ENCODE data around the gene PXDN. TPM values are rescaled to one million over a fixed set of nuclear protein-coding genes. Genes with fewer than 3 reads are reported as not detected.

PXDN gene
- total and polyA plus RNA-seq, 2 of the 4 experiments (the other 2 are of a cell fraction): 153 to 332 TPM

GRCh38 chr2:1647417-1648240 is 96.7 kb downstream of the PXDN start (continued):
- no peak for TF ChIP-seq CHD1 (IDR thresholded peaks at IDR 0.05; ENCODE audit: low read depth, low read length)

GRCh38 chr2:1645761-1646476 is 98.4 kb downstream of the PXDN start:
- Histone ChIP-seq H2BK120ac (ENCODE audit: low read depth, low read length) (no peak overlapping the region), H3K4me1 (ENCODE audit: control insufficient read depth, insufficient read depth, low read length) (peaks cover 22% of the 10 kb centered on the region), H3K9me1 (ENCODE audit: insufficient read depth, low read length) (peaks cover 28% of the 10 kb centered on the region), H4K20me1 (ENCODE audit: insufficient read depth, low read length) (peaks cover 44% of the 10 kb centered on the region), H3K9me3 (ENCODE audit: control insufficient read depth, insufficient read depth, low read length) (no peaks in the 10 kb centered on the region), H2BK20ac (ENCODE audit: low read depth, low read length) (no peak overlapping the region), H4K5ac (ENCODE audit: low read depth, low read length) (peak overlapping the region; percentile 30), H3K79me1 (ENCODE audit: low read depth in 1 of 2, low read length in 2 of 2) (peaks cover 43 to 87% of the 10 kb centered on the region in 2 experiments), H3K27me3 (ENCODE audit: control insufficient read depth, insufficient read depth, low read length) (no peaks in the 10 kb centered on the region), H3K18ac (ENCODE audit: low read depth, low read length) (no peak overlapping the region), H3K4ac (ENCODE audit: low read depth, low read length) (peak overlapping the region; percentile 50), H3K4me3 (ENCODE audit: insufficient read depth, low read depth, low read length) (no peak overlapping the region), H2BK5ac (ENCODE audit: low read depth, low read length, poor library complexity, severe bottlenecking) (peak overlapping the region; percentile 7), H2BK15ac (ENCODE audit: low read depth, low read length) (peak overlapping the region; percentile 12; the same call in 1 of the 3 replicates), H2AK9ac (replicated peaks; ENCODE audit: low read depth, low read length, poor library complexity) (no peak overlapping the region), H3K9ac (ENCODE audit: low read depth, low read length) (no peak overlapping the region), H3K27ac (ENCODE audit: insufficient read depth, low read length) (peak overlapping the region; percentile 30; the same call in 1 of the 2 replicates), H2AK5ac (ENCODE audit: low read depth, low read length) (peak overlapping the region; percentile 38; the same call in 1 of the 2 replicates), H4K8ac (ENCODE audit: low read depth in 2 of 2, low read length in 2 of 2) (peak overlapping the region in 1 of 2 experiments; percentile 20; a peak in 1 of 4 replicates), H3K23ac (ENCODE audit: low read depth, low read length) (peak overlapping the region; percentile 50; the same call in 1 of the 2 replicates), H2AFZ (replicated peaks; ENCODE audit: low read length, poor library complexity) (no peak overlapping the region), H3K4me2 (ENCODE audit: low read depth, low read length) (no peak overlapping the region), H3K36me3 (ENCODE audit: control insufficient read depth, insufficient read depth, low read length) (peaks cover 68% of the 10 kb centered on the region), H3K56ac (ENCODE audit: extremely low read depth, insufficient read depth, low read length) (no peak overlapping the region), H3K14ac (replicated peaks; ENCODE audit: low read depth, low read length) (peak overlapping the region; percentile 57; the same call in 1 of the 2 replicates), H4K91ac (ENCODE audit: insufficient read depth, low read depth, low read length) (no peak overlapping the region; the same call in 1 of the 2 replicates)
- no CpG with 5 or more reads among the region's 19 CpGs for WGBS, 2 experiments (ENCODE audit: extremely low coverage in 2 of 2, insufficient read length in 1 of 2)
- DNase-seq (no peak), ATAC-seq (ENCODE audit: low read depth) (peak; percentile 27)
- intact Hi-C loops (cut with micrococcal nuclease) (no loop called here), dilution Hi-C loops (cut with HindIII; ENCODE audit: low sequenced_read_pairs, unreplicated experiment) (no loop called here), in situ Hi-C loops (cut with MboI; ENCODE audit: low sequenced_read_pairs) (no loop called here)
- no peak for TF ChIP-seq CHD1 (IDR thresholded peaks at IDR 0.05; ENCODE audit: low read depth, low read length)
- TF ChIP-seq MAFK (IDR thresholded peaks at IDR 0.05; ENCODE audit: low read depth, low read length): peak; percentile 81
- TF ChIP-seq CTCF (conservative IDR thresholded peaks at IDR 0.05; ENCODE audit: low read depth, low read length): no peak
- TF ChIP-seq NFE2L2 (IDR thresholded peaks at IDR 0.05; ENCODE audit: low read depth, low read length): no peak
- CTCF ChIA-PET: interaction anchor here (1.1 kb wide), 1 partner anchor 30 kb away, joined by 3 read pairs; no protein-coding TSS in a partner anchor
- no TSS peak for BruUV-seq (replicated peaks)
- POLR2A ChIA-PET (ENCODE audit: unreplicated experiment): no interaction called here
